Activated B cell treated with CpG ODN at 0.5 μM for 24 hours (primary cell): ENCODE results near the gene GPR135. TPM values are rescaled to one million over a fixed set of nuclear protein-coding genes. Genes with fewer than 3 reads are reported as not detected.
"Not testable (repeated sequence)": the region's sequence is repeated elsewhere in the genome, so short reads cannot be mapped to it uniquely, and the experiment has no call there.

Experiments used
- ATAC-seq: fragments of 200-7000 bp; cut with Tn5 transposase; one replicate; pipeline ENCODE4 v1.10.0; 2021; ENCODE audit warnings: low read depth, mild to moderate bottlenecking, moderate library complexity
- CTCF ChIA-PET: fragments of 350-600 bp; sonication (Branson Sonifier 250); formaldehyde crosslinking; loops from one replicate; lab custom pipeline; 2021; ENCODE audit warnings: antibody characterized with exemption; lab: Charles Lee
- POLR2A ChIA-PET: fragments of 350-600 bp; sonication (Branson Sonifier 250); formaldehyde crosslinking; loops from one replicate; lab custom pipeline; 2021; ENCODE audit warnings: antibody characterized with exemption; lab: Charles Lee
- DNase-seq: peaks from one replicate; pipeline ENCODE4 v3.0.0; 2022
- H3K27ac Mint-ChIP-seq: one replicate; pipeline ENCODE4 v1.8.0; 2020; ENCODE audit warnings: mixed read lengths
- H3K27me3 Mint-ChIP-seq: one replicate; pipeline ENCODE4 v1.8.0; 2021; ENCODE audit warnings: mixed read lengths
- H3K36me3 Mint-ChIP-seq: one replicate; pipeline ENCODE4 v1.8.0; 2021; ENCODE audit warnings: low read depth, mixed read lengths
- H3K4me1 Mint-ChIP-seq: one replicate; pipeline ENCODE4 v1.8.0; 2021; ENCODE audit warnings: mixed read lengths
- H3K4me3 Mint-ChIP-seq: one replicate; pipeline ENCODE4 v1.8.0; 2020; ENCODE audit warnings: mild to moderate bottlenecking, mixed read lengths
- H3K9me3 Mint-ChIP-seq: one replicate; pipeline ENCODE4 v1.8.0; 2020; ENCODE audit warnings: mixed read lengths
- CTCF ChIP-seq: fragments of 200-600 bp; IDR thresholded peaks from one replicate; pipeline ENCODE4 v1.8.0; 2022; ENCODE audit warnings: antibody characterized with exemption, mild to moderate bottlenecking
- intact Hi-C: fragments of 100-400 bp; cut with micrococcal nuclease; formaldehyde crosslinking; loops from one replicate; pipeline ENCODE4 v1.15.1; 2024
- total RNA-seq: library from RNA; stranded (reverse); gene quantifications from 2 replicates; pipeline ENCODE4 v1.2.3, GENCODE V29; 2022

The GPR135 gene
- total RNA-seq, 1 donor from 2014 or later: 1.5 TPM

GRCh38 chr14:59455411-59455810 lies 9.8 kb downstream of the GPR135 start:
- no peak for TF ChIP-seq CTCF
- Mint-ChIP-seq H3K27me3 (no peaks in the 10 kb centered on the region), H3K27ac (no peak overlapping the region), H3K9me3 (peaks cover 4% of the 10 kb centered on the region), H3K36me3 (peaks cover 11% of the 10 kb centered on the region), H3K4me1 (no peaks in the 10 kb centered on the region), H3K4me3 (no peak overlapping the region)
- ATAC-seq (no peak), DNase-seq (no peak)
- POLR2A ChIA-PET: no interaction called here
- intact Hi-C loops: no loop called here
- CTCF ChIA-PET: no interaction called here

- H3K4me1 Mint-ChIP-seq: no peaks in the 10 kb centered on the region
- H3K4me3 Mint-ChIP-seq: no peak overlapping the region
- ChIA-PET CTCF (no interaction called here), POLR2A (no interaction called here)
- H3K27ac Mint-ChIP-seq: no peak overlapping the region
- no peak for DNase-seq
- peaks cover 11% of the 10 kb centered on the region for H3K36me3 Mint-ChIP-seq
- intact Hi-C loops: no loop called here
- no peak for TF ChIP-seq CTCF
- peaks cover 4% of the 10 kb centered on the region for H3K9me3 Mint-ChIP-seq
- no peaks in the 10 kb centered on the region for H3K27me3 Mint-ChIP-seq
- no peak for ATAC-seq
These were observed 11.0 kb downstream of the GPR135 start for GRCh38 chr14:59454139-59454538.

- intact Hi-C loops: no loop called here
- no peak for TF ChIP-seq CTCF
- peaks cover under 1% of the 10 kb centered on the region for H3K9me3 Mint-ChIP-seq
- H3K4me3 Mint-ChIP-seq: no peak overlapping the region
- ChIA-PET CTCF (no interaction called here), POLR2A (no interaction called here)
- ATAC-seq (no peak), DNase-seq (no peak)
- H3K36me3 Mint-ChIP-seq: peaks cover 3% of the 10 kb centered on the region
- H3K4me1 Mint-ChIP-seq: no peaks in the 10 kb centered on the region
- H3K27me3 Mint-ChIP-seq: no peaks in the 10 kb centered on the region
- no peak overlapping the region for H3K27ac Mint-ChIP-seq
These were observed 13.3 kb downstream of the GPR135 start for GRCh38 chr14:59451849-59452248.

GRCh38 chr14:59450716-59451115 lies 14.5 kb downstream of the GPR135 start:
- CTCF ChIA-PET: no interaction called here
- H3K4me3 Mint-ChIP-seq: no peak overlapping the region

GRCh38 chr14:59448673-59449072 lies 16.5 kb downstream of the GPR135 start:
- H3K4me1 Mint-ChIP-seq, ATAC-seq, intact Hi-C loops, H3K9me3 Mint-ChIP-seq, CTCF ChIA-PET, H3K27ac Mint-ChIP-seq, H3K36me3 Mint-ChIP-seq, POLR2A ChIA-PET, DNase-seq, H3K4me3 Mint-ChIP-seq, H3K27me3 Mint-ChIP-seq: not testable (repeated sequence)

More at GRCh38 chr14:59450716-59451115, 14.5 kb downstream of the GPR135 start:
- no peak for DNase-seq
- ATAC-seq: no peak
- no peaks in the 10 kb centered on the region for H3K4me1 Mint-ChIP-seq
- no peaks in the 10 kb centered on the region for H3K9me3 Mint-ChIP-seq
- no peak for TF ChIP-seq CTCF
- H3K36me3 Mint-ChIP-seq: peaks cover 2% of the 10 kb centered on the region
- intact Hi-C loops: no loop called here
- H3K27ac Mint-ChIP-seq: no peak overlapping the region
- POLR2A ChIA-PET: no interaction called here
- no peaks in the 10 kb centered on the region for H3K27me3 Mint-ChIP-seq
